Measurements from ENCODE around the gene CRY2.

CRY2 gene

GRCh38 chr11:45927684-45928413 lies 80.6 kb downstream of the CRY2 start:
- no peak overlapping the region for H3K4me3 ChIP-seq (ENCODE audit: control insufficient read depth, low read depth, low read length)
- no peak for TF ChIP-seq CTCF (conservative IDR thresholded peaks at IDR 0.05; ENCODE audit: control insufficient read depth, insufficient read depth, low read depth, low read length)
- no peak for DNase-seq (ENCODE audit: low read depth)

- DNase-seq (ENCODE audit: low read depth), result no peak
Measured at GRCh38 chr11:45928535-45929215, 81.4 kb downstream of the CRY2 start.

GRCh38 chr11:45929486-45930030 lies 82.3 kb downstream of the CRY2 start:
- DNase-seq (ENCODE audit: low read depth), result no peak
- H3K4me3 ChIP-seq (ENCODE audit: control insufficient read depth, low read depth, low read length), result no peak overlapping the region

More at GRCh38 chr11:45928535-45929215, 81.4 kb downstream of the CRY2 start:
- H3K4me3 ChIP-seq (ENCODE audit: control insufficient read depth, low read depth, low read length), result no peak overlapping the region
- TF ChIP-seq CTCF (conservative IDR thresholded peaks at IDR 0.05; ENCODE audit: control insufficient read depth, insufficient read depth, low read depth, low read length), result no peak

GRCh38 chr11:45930031-45930794 lies 82.9 kb downstream of the CRY2 start:
- H3K4me3 ChIP-seq (ENCODE audit: control insufficient read depth, low read depth, low read length), result no peak overlapping the region
- DNase-seq (ENCODE audit: low read depth), result no peak
- no peak for TF ChIP-seq CTCF (conservative IDR thresholded peaks at IDR 0.05; ENCODE audit: control insufficient read depth, insufficient read depth, low read depth, low read length)

More at GRCh38 chr11:45929486-45930030, 82.3 kb downstream of the CRY2 start:
- no peak for TF ChIP-seq CTCF (conservative IDR thresholded peaks at IDR 0.05; ENCODE audit: control insufficient read depth, insufficient read depth, low read depth, low read length)

GRCh38 chr11:45930951-45931570 lies 83.8 kb downstream of the CRY2 start:
- no peak for DNase-seq (ENCODE audit: low read depth)
- H3K4me3 ChIP-seq (ENCODE audit: control insufficient read depth, low read depth, low read length), result no peak overlapping the region
- TF ChIP-seq CTCF (conservative IDR thresholded peaks at IDR 0.05; ENCODE audit: control insufficient read depth, insufficient read depth, low read depth, low read length), result no peak

GRCh38 chr11:45931739-45932138 lies 84.5 kb downstream of the CRY2 start:
- no peak overlapping the region for H3K4me3 ChIP-seq (ENCODE audit: control insufficient read depth, low read depth, low read length)

More at GRCh38 chr11:45931739-45932138, 84.5 kb downstream of the CRY2 start:
- no peak for TF ChIP-seq CTCF (conservative IDR thresholded peaks at IDR 0.05; ENCODE audit: control insufficient read depth, insufficient read depth, low read depth, low read length)
- DNase-seq (ENCODE audit: low read depth), result no peak

Measured in fibroblast of mammary gland (primary cell).